ENCODE data around the gene GFRA1.

The GFRA1 gene

DNA sequence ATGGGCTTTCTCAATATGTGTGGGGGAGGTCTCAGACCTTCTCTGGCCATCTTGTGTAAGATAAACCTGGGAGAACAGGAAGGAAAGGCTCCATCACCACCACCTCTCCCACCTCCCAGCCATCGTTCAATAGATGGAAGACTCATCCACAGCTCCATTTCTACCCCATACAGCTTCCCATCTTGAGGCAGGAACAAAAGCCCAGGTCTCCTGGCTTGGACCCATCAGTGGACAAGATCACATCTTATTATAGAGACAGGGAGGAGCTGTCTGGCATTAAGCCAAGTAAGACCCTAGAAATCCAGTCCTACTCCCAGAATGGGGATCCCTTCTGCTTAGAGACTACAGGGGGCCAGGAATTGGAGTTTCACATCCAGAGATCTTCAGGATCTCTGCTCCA, 150.3 kb downstream of the GFRA1 start:
- H3K4me3 ChIP-seq (ENCODE audit: low read depth, low read length): no peak overlapping the region
- no peak for TF ChIP-seq CTCF (IDR thresholded peaks at IDR 0.05; ENCODE audit: low read depth, low read length)
- in situ Hi-C loops (cut with HindIII; ENCODE audit: low sequenced_read_pairs): no loop called here
- DNase-seq (ENCODE audit: low read depth, low spot score): no peak

GRCh38 chr10:116121640-116122525, 151.1 kb downstream of the GFRA1 start:
- in situ Hi-C loops (cut with HindIII; ENCODE audit: low sequenced_read_pairs): no loop called here
- no peak overlapping the region for H3K4me3 ChIP-seq (ENCODE audit: low read depth, low read length)
- DNase-seq (ENCODE audit: low read depth, low spot score): no peak
- no peak for TF ChIP-seq CTCF (IDR thresholded peaks at IDR 0.05; ENCODE audit: low read depth, low read length)

DNA sequence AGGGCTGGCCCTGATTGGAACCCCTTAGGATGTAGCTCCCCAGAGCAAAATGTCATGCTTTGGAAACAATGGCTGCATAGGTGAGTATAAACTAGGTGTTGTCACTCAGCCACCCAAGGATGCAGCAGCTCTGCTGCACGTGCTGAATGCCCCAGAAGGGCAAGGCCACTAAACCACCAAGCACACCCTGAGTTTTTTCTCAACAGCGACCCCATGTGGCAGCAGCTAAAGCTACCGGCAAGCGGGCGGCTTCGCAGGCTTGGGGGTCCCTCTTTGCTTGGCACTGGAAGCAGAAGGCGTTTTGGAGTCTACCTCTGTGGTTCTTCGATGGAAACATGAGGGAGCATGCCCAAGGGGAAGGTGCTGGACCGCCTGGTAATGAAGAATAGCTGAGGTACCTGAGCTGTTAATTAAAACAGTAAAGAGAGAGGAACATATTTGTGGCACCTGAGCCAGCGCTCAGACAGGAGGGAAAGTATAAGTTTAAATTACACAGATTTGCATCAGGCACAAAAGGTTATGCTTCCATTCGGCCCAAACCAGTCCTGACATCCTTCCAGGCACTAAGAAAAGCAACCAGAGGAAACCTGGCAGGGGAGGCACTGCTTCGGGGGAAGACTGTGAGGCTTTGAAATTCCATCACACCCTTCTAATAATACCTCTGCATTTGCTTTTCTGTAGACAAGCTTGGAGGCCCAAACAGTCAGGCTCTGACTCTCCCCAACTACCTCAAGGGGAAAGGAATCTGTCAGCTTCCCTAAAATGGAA, 152.1 kb downstream of the GFRA1 start:
- in situ Hi-C loops (cut with HindIII; ENCODE audit: low sequenced_read_pairs): no loop called here
- DNase-seq (ENCODE audit: low read depth, low spot score): no peak
- peak; percentile 31 for TF ChIP-seq CTCF (IDR thresholded peaks at IDR 0.05; ENCODE audit: low read depth, low read length)
- no peak overlapping the region for H3K4me3 ChIP-seq (ENCODE audit: low read depth, low read length)

DNA sequence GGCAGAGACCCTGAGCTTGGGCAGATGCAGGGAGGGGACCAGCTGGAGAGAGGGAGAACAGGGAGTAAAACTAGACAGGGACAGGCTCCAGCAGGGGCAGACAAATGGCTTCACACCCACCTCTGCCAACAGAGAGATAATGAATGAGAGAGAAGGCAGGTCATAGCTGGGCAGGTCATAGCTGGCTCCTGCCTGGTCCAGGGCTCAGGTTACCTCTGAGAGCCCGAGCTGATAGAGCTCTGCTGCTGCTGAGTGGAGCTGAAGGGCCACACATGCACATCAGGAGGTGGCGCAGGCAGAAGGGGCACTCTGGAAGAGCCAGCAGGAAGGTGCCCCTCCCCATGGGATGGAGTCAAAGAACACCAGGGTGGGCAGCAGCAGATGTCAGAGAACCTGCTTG, 154.2 kb downstream of the GFRA1 start:
- in situ Hi-C loops (cut with HindIII; ENCODE audit: low sequenced_read_pairs): no loop called here
- DNase-seq (ENCODE audit: low read depth, low spot score): no peak
- no peak for TF ChIP-seq CTCF (IDR thresholded peaks at IDR 0.05; ENCODE audit: low read depth, low read length)

DNA sequence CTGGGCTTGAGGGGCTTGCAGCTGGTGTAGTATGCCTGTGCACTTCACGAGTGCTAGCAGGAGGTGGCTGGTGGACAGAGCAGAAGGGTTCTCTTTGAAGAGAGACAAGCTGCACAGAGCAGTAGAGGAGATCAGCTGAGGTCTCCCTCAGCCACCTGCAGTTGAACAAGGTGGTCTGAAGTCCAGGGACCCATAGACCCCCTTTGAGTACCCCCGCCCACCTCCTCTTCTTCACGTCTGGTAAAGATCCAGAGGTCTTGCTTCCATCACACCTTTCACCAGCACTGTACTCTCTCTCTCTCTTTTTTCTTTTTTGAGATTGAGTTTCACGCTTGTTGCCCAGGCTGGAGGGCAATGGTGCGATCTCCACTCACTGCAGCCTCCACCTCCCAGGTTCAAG, 157.2 kb downstream of the GFRA1 start:
- no peak for TF ChIP-seq CTCF (IDR thresholded peaks at IDR 0.05; ENCODE audit: low read depth, low read length)
- in situ Hi-C loops (cut with HindIII; ENCODE audit: low sequenced_read_pairs): no loop called here
- DNase-seq (ENCODE audit: low read depth, low spot score): no peak
- H3K4me3 ChIP-seq (ENCODE audit: low read depth, low read length): no peak overlapping the region

More for the DNA sequence above, 154.2 kb downstream of the GFRA1 start:
- no peak overlapping the region for H3K4me3 ChIP-seq (ENCODE audit: low read depth, low read length)

GRCh38 chr10:116115036-116115641, 157.9 kb downstream of the GFRA1 start:
- H3K4me3 ChIP-seq (ENCODE audit: low read depth, low read length): no peak overlapping the region
- in situ Hi-C loops (cut with HindIII; ENCODE audit: low sequenced_read_pairs): no loop called here
- no peak for DNase-seq (ENCODE audit: low read depth, low spot score)
- TF ChIP-seq CTCF (IDR thresholded peaks at IDR 0.05; ENCODE audit: low read depth, low read length): no peak
